GM12878 (cell line): Measurements from ENCODE around the gene SPESP1. TPM values are rescaled to one million over a fixed set of nuclear protein-coding genes. Genes with fewer than 3 reads are reported as not detected.

Source experiments
- ATAC-seq: fragments of 200-7000 bp; cut with Tn5 transposase; 3 replicates; pipeline ENCODE4 v1.9.1; 2020; ENCODE audit warnings: mild to moderate bottlenecking, moderate library complexity
- BruUV-seq: library from RNA; stranded (reverse); fragments of 400-500 nt; replicated peaks from 2 replicates; lab custom pipeline; 2021; lab: Mats Ljungman, UMichigan
- CTCF ChIA-PET: fragments of 300-600 bp; sonication (Branson Sonifier 250); formaldehyde crosslinking; extraction: SDS; loops from one replicate; lab custom pipeline; 2021; ENCODE audit warnings: inconsistent platforms; lab: Yijun Ruan, JAX
- POLR2A ChIA-PET: fragments of 350-600 bp; formaldehyde crosslinking; extraction: SDS; loops from one replicate; lab custom pipeline; 2021; ENCODE audit warnings: inconsistent platforms; lab: Charles Lee
- RAD21 ChIA-PET: fragments of 300-600 bp; sonication (Branson Sonifier 250); formaldehyde crosslinking; loops from one replicate; lab custom pipeline; 2023; ENCODE audit warnings: antibody characterized with exemption; ENCODE audit not compliant: unreplicated experiment; lab: Charles Lee
- SMC1A ChIA-PET: fragments of 300-600 bp; sonication (Branson Sonifier 250); formaldehyde crosslinking; loops from one replicate; lab custom pipeline; 2023; ENCODE audit not compliant: unreplicated experiment, uncharacterized antibody; lab: Charles Lee
- DNase-seq: peaks from one replicate; pipeline ENCODE4 v3.0.0-alpha.2; 2011; ENCODE audit warnings: low read depth, low spot score
- FAIRE-seq: peaks from 3 replicates; lab custom pipeline; 2011; peaks lifted over from hg19 to GRCh38; lab: Jason Lieb, UNC
- H2AFZ ChIP-seq: 2 replicates; pipeline ENCODE4 v1.6.0; 2011; ENCODE audit warnings: low read depth, low read length, control low read depth; ENCODE audit not compliant: control insufficient read depth
- H3K27ac ChIP-seq: 2 replicates; pipeline ENCODE4 v1.5.1; 2011; ENCODE audit warnings: control low read depth; ENCODE audit not compliant: control insufficient read depth, insufficient read depth
- H3K27me3 ChIP-seq, 2 experiments: replicated peaks in 1 of 2; 2 replicates each; pipeline versions ENCODE4 v1.6.0 to v1.6.1; 2011; ENCODE audit warnings: low read length in 1 of 2; ENCODE audit not compliant: control insufficient read depth in 2 of 2, insufficient read depth in 2 of 2
- H3K36me3 ChIP-seq, 2 experiments: 2 replicates each; pipeline ENCODE4 v1.5.1; 2011; ENCODE audit warnings: low read length in 1 of 2; ENCODE audit not compliant: control insufficient read depth in 2 of 2, insufficient read depth in 2 of 2
- H3K4me1 ChIP-seq: 2 replicates; pipeline ENCODE4 v1.6.1; 2011; ENCODE audit warnings: mild to moderate bottlenecking, low read length, moderate library complexity, mixed read lengths; ENCODE audit not compliant: control insufficient read depth, insufficient read depth
- H3K4me2 ChIP-seq: 2 replicates; pipeline ENCODE4 v1.6.0; 2011; ENCODE audit warnings: control low read depth; ENCODE audit not compliant: control insufficient read depth, insufficient read depth
- H3K4me3 ChIP-seq: fragments of 200-600 bp; sonication (generic); 2 replicates; pipeline ENCODE4 v1.5.1; 2016
- H3K79me2 ChIP-seq: 2 replicates; pipeline ENCODE4 v1.6.0; 2011; ENCODE audit warnings: low read length; ENCODE audit not compliant: control insufficient read depth, insufficient read depth
- H3K9ac ChIP-seq: 2 replicates; pipeline ENCODE4 v1.8.0; 2011; ENCODE audit warnings: low read length, control low read depth, mixed read lengths; ENCODE audit not compliant: control insufficient read depth, insufficient read depth
- H3K9me3 ChIP-seq: replicated peaks from 3 replicates; pipeline ENCODE4 v1.5.1; 2011; ENCODE audit warnings: mild to moderate bottlenecking, low read length; ENCODE audit not compliant: control insufficient read depth, insufficient read depth
- H4K20me1 ChIP-seq: 2 replicates; pipeline ENCODE4 v1.6.0; 2011; ENCODE audit not compliant: control insufficient read depth, insufficient read depth
- BRCA1 ChIP-seq: IDR thresholded peaks from 2 replicates; pipeline ENCODE4 v1.6.1; 2011; ENCODE audit warnings: low read depth, low read length, improper control_type of control experiment
- FOXM1 ChIP-seq: IDR thresholded peaks from 2 replicates; pipeline ENCODE4 v1.6.1; 2012; ENCODE audit warnings: low read depth, mild to moderate bottlenecking, inconsistent platforms, low read length, moderate library complexity
- MYB ChIP-seq: fragments of 150-350 bp; IDR thresholded peaks from 2 replicates; pipeline ENCODE4 v1.6.1; 2014; ENCODE audit warnings: mild to moderate bottlenecking, low read depth, low read length, borderline replicate concordance
- RELA ChIP-seq: fragments of 450-650 bp; IDR thresholded peaks from 2 replicates; pipeline ENCODE4 v1.8.0; 2014; ENCODE audit warnings: borderline replicate concordance; ENCODE audit not compliant: partially characterized antibody
- SMC3 ChIP-seq: IDR thresholded peaks from 2 replicates; pipeline ENCODE4 v1.6.1; 2011; ENCODE audit warnings: low read length, improper control_type of control experiment, borderline replicate concordance
- SUPT20H ChIP-seq: IDR thresholded peaks from 2 replicates; pipeline ENCODE4 v1.6.1; 2011; ENCODE audit warnings: low read depth, mild to moderate bottlenecking, low read length, moderate library complexity, borderline replicate concordance; ENCODE audit not compliant: control insufficient read depth
- TCF3 ChIP-seq: IDR thresholded peaks from 2 replicates; pipeline ENCODE4 v1.6.1; 2012; ENCODE audit warnings: low read depth, mild to moderate bottlenecking, low read length, borderline replicate concordance; ENCODE audit not compliant: insufficient read depth
- WRNIP1 ChIP-seq: IDR thresholded peaks from 2 replicates; pipeline ENCODE4 v1.6.1; 2011; ENCODE audit warnings: low read depth, low read length, improper control_type of control experiment, borderline replicate concordance
- ZNF24 ChIP-seq: fragments of 450-650 bp; IDR thresholded peaks from 2 replicates; pipeline ENCODE4 v1.6.1; 2017; ENCODE audit warnings: antibody characterized with exemption, mild to moderate bottlenecking
- ZZZ3 ChIP-seq: IDR thresholded peaks from 2 replicates; pipeline ENCODE4 v1.6.1; 2011; ENCODE audit warnings: low read depth; ENCODE audit not compliant: control insufficient read depth, insufficient read length
- WGBS: methylation state at CpG from one replicate; pipeline ENCODE4 v1.1.6; 2016; ENCODE audit warnings: low lambda C conversion rate; ENCODE audit not compliant: insufficient replicate concordance, insufficient coverage; ENCODE audit errors: missing lambda C conversion rate; 5-methylcytosine and 5-hydroxymethylcytosine counted together
- in situ Hi-C: fragments of 300-500 bp; cut with MboI; formaldehyde crosslinking; loops from 9 replicates; pipeline ENCODE4 v1.14.3; 2018; ENCODE audit warnings: mixed read lengths
- intact Hi-C: fragments of 100-400 bp; cut with micrococcal nuclease; formaldehyde crosslinking; loops from one replicate; pipeline ENCODE4 v1.14.2; 2022; ENCODE audit not compliant: unreplicated experiment
- polyA plus RNA-seq, 11 experiments: library from polyadenylated mRNA; depleted of rRNA in 4 of 11; unstranded in 6 of 11; stranded (reverse) in 5 of 11; fragments of >200 nt; fragmentation: Nextera tagmentation in 4 of 11; fragmentation: Illumina TruSeq in 1 of 11; extraction: Ambion mirVana in 4 of 11; extraction: Trizol in 1 of 11; gene quantifications; 1 replicate in 1 of 11; 2 replicates in 10 of 11; pipeline versions ENCODE4 v1.2.1 to v1.2.3, GENCODE V29; 2011 to 2016; ENCODE audit warnings: inconsistent platforms in 2 of 11, missing spikeins in 2 of 11, low read depth in 1 of 11
- total RNA-seq, 4 experiments: library from RNA; depleted of rRNA in 3 of 4; stranded (reverse); fragments of >200 nt in 3 of 4; fragmentation: Illumina TruSeq in 1 of 4; extraction: Trizol in 1 of 4; gene quantifications; 2 replicates each; pipeline versions ENCODE4 v1.2.1 to v1.2.3, GENCODE V29; 2013 to 2021
- TF ChIP-seq, protein P1 (sequence below): IDR thresholded peaks from 2 replicates; pipeline ENCODE4 v1.6.1; 2012; ENCODE audit warnings: low read depth, low read length, improper control_type of control experiment
- TF ChIP-seq, protein P2 (sequence below): fragments of 450-650 bp; conservative IDR thresholded peaks from 2 replicates; pipeline ENCODE4 v1.6.1; 2017; ENCODE audit warnings: mild to moderate bottlenecking, moderate library complexity
- TF ChIP-seq, protein P3 (sequence below): fragments of 450-650 bp; IDR thresholded peaks from 2 replicates; pipeline ENCODE4 v1.6.1; 2017; ENCODE audit warnings: mild to moderate bottlenecking, moderate library complexity
- TF ChIP-seq, protein P4 (sequence below): fragments of 450-650 bp; formaldehyde crosslinking; IDR thresholded peaks from 2 replicates; pipeline ENCODE4 v1.5.0; 2022; ENCODE audit warnings: mild to moderate bottlenecking, missing genetic modification characterization

The SPESP1 gene
- total and polyA plus RNA-seq, 10 of the 15 experiments (the other 5 are each of a cell fraction or from before 2014, with no cell fraction given): not detected

GRCh38 chr15:68933001-68933400 lies 2.7 kb downstream of the SPESP1 start:
- no peak overlapping the region for H3K4me3 ChIP-seq
- H3K36me3 ChIP-seq: no peaks in the 10 kb centered on the region
- no peak overlapping the region for H2AFZ ChIP-seq
- DNase-seq (no peak), FAIRE-seq (no peak), ATAC-seq (no peak)
- no peak overlapping the region for H3K4me2 ChIP-seq
- 57% methylated on average over 6 of the region's 6 CpGs for WGBS
- no peaks in the 10 kb centered on the region for H3K79me2 ChIP-seq
- CTCF ChIA-PET: interaction anchor here (1.6 kb wide), 1 partner anchor 8 kb away, joined by 7 read pairs; no protein-coding TSS in a partner anchor
- no peaks in the 10 kb centered on the region for H3K27me3 ChIP-seq
- in situ Hi-C loops (no loop called here), intact Hi-C loops (no loop called here)
- BruUV-seq: no TSS peak
- H4K20me1 ChIP-seq: no peaks in the 10 kb centered on the region
- RAD21 ChIA-PET: no interaction called here
- no peak overlapping the region for H3K9ac ChIP-seq
- SMC1A ChIA-PET: no interaction called here
- POLR2A ChIA-PET: no interaction called here
- no peaks in the 10 kb centered on the region for H3K4me1 ChIP-seq
- no peaks in the 10 kb centered on the region; the same call in 2 of the 3 replicates for H3K9me3 ChIP-seq
- no peak overlapping the region for H3K27ac ChIP-seq
- TF ChIP-seq, protein P1, sequence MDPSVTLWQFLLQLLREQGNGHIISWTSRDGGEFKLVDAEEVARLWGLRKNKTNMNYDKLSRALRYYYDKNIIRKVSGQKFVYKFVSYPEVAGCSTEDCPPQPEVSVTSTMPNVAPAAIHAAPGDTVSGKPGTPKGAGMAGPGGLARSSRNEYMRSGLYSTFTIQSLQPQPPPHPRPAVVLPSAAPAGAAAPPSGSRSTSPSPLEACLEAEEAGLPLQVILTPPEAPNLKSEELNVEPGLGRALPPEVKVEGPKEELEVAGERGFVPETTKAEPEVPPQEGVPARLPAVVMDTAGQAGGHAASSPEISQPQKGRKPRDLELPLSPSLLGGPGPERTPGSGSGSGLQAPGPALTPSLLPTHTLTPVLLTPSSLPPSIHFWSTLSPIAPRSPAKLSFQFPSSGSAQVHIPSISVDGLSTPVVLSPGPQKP: no peak
- TF ChIP-seq SMC3 (no peak), BRCA1 (no peak), WRNIP1 (no peak), TCF3 (no peak), ZNF24 (no peak), ZZZ3 (no peak), MYB (no peak), FOXM1 (no peak), SUPT20H (no peak), RELA (no peak)
- TF ChIP-seq, protein P2, sequence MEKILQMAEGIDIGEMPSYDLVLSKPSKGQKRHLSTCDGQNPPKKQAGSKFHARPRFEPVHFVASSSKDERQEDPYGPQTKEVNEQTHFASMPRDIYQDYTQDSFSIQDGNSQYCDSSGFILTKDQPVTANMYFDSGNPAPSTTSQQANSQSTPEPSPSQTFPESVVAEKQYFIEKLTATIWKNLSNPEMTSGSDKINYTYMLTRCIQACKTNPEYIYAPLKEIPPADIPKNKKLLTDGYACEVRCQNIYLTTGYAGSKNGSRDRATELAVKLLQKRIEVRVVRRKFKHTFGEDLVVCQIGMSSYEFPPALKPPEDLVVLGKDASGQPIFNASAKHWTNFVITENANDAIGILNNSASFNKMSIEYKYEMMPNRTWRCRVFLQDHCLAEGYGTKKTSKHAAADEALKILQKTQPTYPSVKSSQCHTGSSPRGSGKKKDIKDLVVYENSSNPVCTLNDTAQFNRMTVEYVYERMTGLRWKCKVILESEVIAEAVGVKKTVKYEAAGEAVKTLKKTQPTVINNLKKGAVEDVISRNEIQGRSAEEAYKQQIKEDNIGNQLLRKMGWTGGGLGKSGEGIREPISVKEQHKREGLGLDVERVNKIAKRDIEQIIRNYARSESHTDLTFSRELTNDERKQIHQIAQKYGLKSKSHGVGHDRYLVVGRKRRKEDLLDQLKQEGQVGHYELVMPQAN: no peak
- TF ChIP-seq, protein P3, sequence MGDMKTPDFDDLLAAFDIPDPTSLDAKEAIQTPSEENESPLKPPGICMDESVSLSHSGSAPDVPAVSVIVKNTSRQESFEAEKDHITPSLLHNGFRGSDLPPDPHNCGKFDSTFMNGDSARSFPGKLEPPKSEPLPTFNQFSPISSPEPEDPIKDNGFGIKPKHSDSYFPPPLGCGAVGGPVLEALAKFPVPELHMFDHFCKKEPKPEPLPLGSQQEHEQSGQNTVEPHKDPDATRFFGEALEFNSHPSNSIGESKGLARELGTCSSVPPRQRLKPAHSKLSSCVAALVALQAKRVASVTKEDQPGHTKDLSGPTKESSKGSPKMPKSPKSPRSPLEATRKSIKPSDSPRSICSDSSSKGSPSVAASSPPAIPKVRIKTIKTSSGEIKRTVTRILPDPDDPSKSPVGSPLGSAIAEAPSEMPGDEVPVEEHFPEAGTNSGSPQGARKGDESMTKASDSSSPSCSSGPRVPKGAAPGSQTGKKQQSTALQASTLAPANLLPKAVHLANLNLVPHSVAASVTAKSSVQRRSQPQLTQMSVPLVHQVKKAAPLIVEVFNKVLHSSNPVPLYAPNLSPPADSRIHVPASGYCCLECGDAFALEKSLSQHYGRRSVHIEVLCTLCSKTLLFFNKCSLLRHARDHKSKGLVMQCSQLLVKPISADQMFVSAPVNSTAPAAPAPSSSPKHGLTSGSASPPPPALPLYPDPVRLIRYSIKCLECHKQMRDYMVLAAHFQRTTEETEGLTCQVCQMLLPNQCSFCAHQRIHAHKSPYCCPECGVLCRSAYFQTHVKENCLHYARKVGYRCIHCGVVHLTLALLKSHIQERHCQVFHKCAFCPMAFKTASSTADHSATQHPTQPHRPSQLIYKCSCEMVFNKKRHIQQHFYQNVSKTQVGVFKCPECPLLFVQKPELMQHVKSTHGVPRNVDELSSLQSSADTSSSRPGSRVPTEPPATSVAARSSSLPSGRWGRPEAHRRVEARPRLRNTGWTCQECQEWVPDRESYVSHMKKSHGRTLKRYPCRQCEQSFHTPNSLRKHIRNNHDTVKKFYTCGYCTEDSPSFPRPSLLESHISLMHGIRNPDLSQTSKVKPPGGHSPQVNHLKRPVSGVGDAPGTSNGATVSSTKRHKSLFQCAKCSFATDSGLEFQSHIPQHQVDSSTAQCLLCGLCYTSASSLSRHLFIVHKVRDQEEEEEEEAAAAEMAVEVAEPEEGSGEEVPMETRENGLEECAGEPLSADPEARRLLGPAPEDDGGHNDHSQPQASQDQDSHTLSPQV: no peak
- TF ChIP-seq, protein P4, sequence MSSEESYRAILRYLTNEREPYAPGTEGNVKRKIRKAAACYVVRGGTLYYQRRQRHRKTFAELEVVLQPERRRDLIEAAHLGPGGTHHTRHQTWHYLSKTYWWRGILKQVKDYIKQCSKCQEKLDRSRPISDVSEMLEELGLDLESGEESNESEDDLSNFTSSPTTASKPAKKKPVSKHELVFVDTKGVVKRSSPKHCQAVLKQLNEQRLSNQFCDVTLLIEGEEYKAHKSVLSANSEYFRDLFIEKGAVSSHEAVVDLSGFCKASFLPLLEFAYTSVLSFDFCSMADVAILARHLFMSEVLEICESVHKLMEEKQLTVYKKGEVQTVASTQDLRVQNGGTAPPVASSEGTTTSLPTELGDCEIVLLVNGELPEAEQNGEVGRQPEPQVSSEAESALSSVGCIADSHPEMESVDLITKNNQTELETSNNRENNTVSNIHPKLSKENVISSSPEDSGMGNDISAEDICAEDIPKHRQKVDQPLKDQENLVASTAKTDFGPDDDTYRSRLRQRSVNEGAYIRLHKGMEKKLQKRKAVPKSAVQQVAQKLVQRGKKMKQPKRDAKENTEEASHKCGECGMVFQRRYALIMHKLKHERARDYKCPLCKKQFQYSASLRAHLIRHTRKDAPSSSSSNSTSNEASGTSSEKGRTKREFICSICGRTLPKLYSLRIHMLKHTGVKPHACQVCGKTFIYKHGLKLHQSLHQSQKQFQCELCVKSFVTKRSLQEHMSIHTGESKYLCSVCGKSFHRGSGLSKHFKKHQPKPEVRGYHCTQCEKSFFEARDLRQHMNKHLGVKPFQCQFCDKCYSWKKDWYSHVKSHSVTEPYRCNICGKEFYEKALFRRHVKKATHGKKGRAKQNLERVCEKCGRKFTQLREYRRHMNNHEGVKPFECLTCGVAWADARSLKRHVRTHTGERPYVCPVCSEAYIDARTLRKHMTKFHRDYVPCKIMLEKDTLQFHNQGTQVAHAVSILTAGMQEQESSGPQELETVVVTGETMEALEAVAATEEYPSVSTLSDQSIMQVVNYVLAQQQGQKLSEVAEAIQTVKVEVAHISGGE (CRISPR knock-in tag): no peak
